HEK293 (cell line): Measurements from ENCODE around the gene ZDHHC8.
A peak's percentile ranks its signal among the peaks of the same experiment; 100 is the strongest.

ENCODE experiments used
- ZBTB21 ChIP-seq: fragments of 450-650 bp; formaldehyde crosslinking; IDR thresholded peaks from 2 replicates; pipeline ENCODE4 v1.5.1; 2017; ENCODE audit warnings: missing biosample characterization, missing genetic modification characterization
- ZFP37 ChIP-seq: fragments of 450-650 bp; formaldehyde crosslinking; IDR thresholded peaks from 2 replicates; pipeline ENCODE4 v1.5.1; 2016; ENCODE audit warnings: missing biosample characterization, missing genetic modification characterization
- ZNF121 ChIP-seq: fragments of 450-650 bp; formaldehyde crosslinking; IDR thresholded peaks from 2 replicates; pipeline ENCODE4 v1.5.1; 2016; ENCODE audit warnings: missing biosample characterization, missing genetic modification characterization
- ZNF23 ChIP-seq: fragments of 450-650 bp; formaldehyde crosslinking; IDR thresholded peaks from 2 replicates; pipeline ENCODE4 v1.5.1; 2016; ENCODE audit warnings: missing biosample characterization, missing genetic modification characterization, borderline replicate concordance
- ZNF248 ChIP-seq: fragments of 450-650 bp; formaldehyde crosslinking; IDR thresholded peaks from 2 replicates; pipeline ENCODE4 v1.5.1; 2017; ENCODE audit warnings: missing biosample characterization, missing genetic modification characterization
- ZNF324 ChIP-seq: fragments of 450-650 bp; formaldehyde crosslinking; IDR thresholded peaks from 2 replicates; pipeline ENCODE4 v1.5.1; 2016; ENCODE audit warnings: missing biosample characterization, missing genetic modification characterization
- ZNF416 ChIP-seq: fragments of 450-650 bp; formaldehyde crosslinking; IDR thresholded peaks from 2 replicates; pipeline ENCODE4 v1.5.1; 2016; ENCODE audit warnings: missing biosample characterization, missing genetic modification characterization
- ZNF423 ChIP-seq: fragments of 450-650 bp; formaldehyde crosslinking; IDR thresholded peaks from 2 replicates; pipeline ENCODE4 v1.5.1; 2016; ENCODE audit warnings: missing biosample characterization, missing genetic modification characterization
- ZNF555 ChIP-seq: fragments of 450-650 bp; formaldehyde crosslinking; conservative IDR thresholded peaks from 2 replicates; pipeline ENCODE4 v1.5.1; 2017; ENCODE audit warnings: missing biosample characterization, mild to moderate bottlenecking, missing genetic modification characterization, inconsistent platforms
- ZNF600 ChIP-seq: fragments of 450-650 bp; formaldehyde crosslinking; IDR thresholded peaks from 2 replicates; pipeline ENCODE4 v1.5.1; 2016; ENCODE audit warnings: missing biosample characterization, missing genetic modification characterization
- ZNF610 ChIP-seq: fragments of 450-650 bp; formaldehyde crosslinking; IDR thresholded peaks from 2 replicates; pipeline ENCODE4 v1.5.1; 2016; ENCODE audit warnings: missing biosample characterization, missing genetic modification characterization, borderline replicate concordance
- ZNF670 ChIP-seq: fragments of 450-650 bp; formaldehyde crosslinking; IDR thresholded peaks from 2 replicates; pipeline ENCODE4 v1.5.1; 2016; ENCODE audit warnings: missing biosample characterization, missing genetic modification characterization, low read depth
- ZNF747 ChIP-seq: fragments of 450-650 bp; formaldehyde crosslinking; IDR thresholded peaks from 2 replicates; pipeline ENCODE4 v1.5.1; 2016; ENCODE audit warnings: missing biosample characterization, missing genetic modification characterization
- ZNF830 ChIP-seq: fragments of 450-650 bp; IDR thresholded peaks from 2 replicates; pipeline ENCODE4 v1.5.0; 2018; ENCODE audit warnings: missing biosample characterization, missing genetic modification characterization, low read depth, mild to moderate bottlenecking, moderate library complexity
- ZSCAN23 ChIP-seq: fragments of 450-650 bp; formaldehyde crosslinking; IDR thresholded peaks from 2 replicates; pipeline ENCODE4 v1.5.1; 2016; ENCODE audit warnings: missing biosample characterization, missing genetic modification characterization
- ZSCAN30 ChIP-seq: fragments of 450-650 bp; IDR thresholded peaks from 2 replicates; pipeline ENCODE4 v1.5.1; 2018; ENCODE audit warnings: missing biosample characterization, mild to moderate bottlenecking, missing genetic modification characterization, moderate library complexity
- TF ChIP-seq, protein P1 (sequence below): fragments of 450-650 bp; formaldehyde crosslinking; IDR thresholded peaks from 2 replicates; pipeline ENCODE4 v1.5.1; 2016; ENCODE audit warnings: missing biosample characterization, missing genetic modification characterization
- TF ChIP-seq, protein P2 (sequence below): fragments of 450-650 bp; formaldehyde crosslinking; IDR thresholded peaks from 2 replicates; pipeline ENCODE4 v1.5.1; 2016; ENCODE audit warnings: missing biosample characterization, missing genetic modification characterization
- TF ChIP-seq, protein P3 (sequence below): fragments of 450-650 bp; formaldehyde crosslinking; IDR thresholded peaks from 2 replicates; pipeline ENCODE4 v1.5.1; 2016; ENCODE audit warnings: missing biosample characterization, missing genetic modification characterization
- TF ChIP-seq, protein P4 (sequence below): fragments of 450-650 bp; formaldehyde crosslinking; IDR thresholded peaks from 2 replicates; pipeline ENCODE4 v1.5.1; 2016; ENCODE audit warnings: missing biosample characterization, missing genetic modification characterization

Gene ZDHHC8

DNA sequence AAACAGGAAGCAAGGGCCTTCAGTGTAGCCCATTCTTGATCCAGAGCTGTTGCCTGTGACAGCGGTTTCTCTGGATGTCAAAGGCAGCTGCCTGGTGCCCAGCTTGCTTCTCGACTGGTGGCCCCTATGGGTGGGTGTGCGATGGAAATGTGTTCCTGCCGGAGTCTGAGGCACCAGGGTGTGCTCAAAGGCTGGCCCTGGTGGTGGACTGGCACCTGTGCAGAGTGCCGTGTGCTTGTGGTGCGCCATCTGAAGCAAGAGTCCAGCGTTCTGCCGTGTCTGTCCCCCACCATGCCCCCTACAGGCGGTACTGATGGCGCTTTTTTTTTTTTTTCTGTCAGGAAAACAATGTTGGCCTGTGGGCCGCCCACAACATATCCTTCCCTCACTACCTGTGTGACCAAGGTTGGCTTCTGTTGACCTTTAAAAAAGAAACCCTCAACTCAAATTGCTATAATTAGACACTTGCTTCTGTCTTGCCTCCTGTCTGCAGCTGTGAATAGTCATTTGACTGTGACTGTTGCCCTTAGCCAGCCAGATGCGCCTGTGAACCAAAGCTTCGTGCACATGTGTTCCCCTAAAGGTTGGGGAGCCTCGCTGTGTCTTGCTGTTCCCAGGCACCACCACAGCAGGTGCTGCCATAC lies 20.4 kb upstream of the ZDHHC8 start (continued):
- TF ChIP-seq, protein P1, sequence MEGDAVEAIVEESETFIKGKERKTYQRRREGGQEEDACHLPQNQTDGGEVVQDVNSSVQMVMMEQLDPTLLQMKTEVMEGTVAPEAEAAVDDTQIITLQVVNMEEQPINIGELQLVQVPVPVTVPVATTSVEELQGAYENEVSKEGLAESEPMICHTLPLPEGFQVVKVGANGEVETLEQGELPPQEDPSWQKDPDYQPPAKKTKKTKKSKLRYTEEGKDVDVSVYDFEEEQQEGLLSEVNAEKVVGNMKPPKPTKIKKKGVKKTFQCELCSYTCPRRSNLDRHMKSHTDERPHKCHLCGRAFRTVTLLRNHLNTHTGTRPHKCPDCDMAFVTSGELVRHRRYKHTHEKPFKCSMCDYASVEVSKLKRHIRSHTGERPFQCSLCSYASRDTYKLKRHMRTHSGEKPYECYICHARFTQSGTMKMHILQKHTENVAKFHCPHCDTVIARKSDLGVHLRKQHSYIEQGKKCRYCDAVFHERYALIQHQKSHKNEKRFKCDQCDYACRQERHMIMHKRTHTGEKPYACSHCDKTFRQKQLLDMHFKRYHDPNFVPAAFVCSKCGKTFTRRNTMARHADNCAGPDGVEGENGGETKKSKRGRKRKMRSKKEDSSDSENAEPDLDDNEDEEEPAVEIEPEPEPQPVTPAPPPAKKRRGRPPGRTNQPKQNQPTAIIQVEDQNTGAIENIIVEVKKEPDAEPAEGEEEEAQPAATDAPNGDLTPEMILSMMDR (tag by site-specific recombination): peak; percentile 97
- TF ChIP-seq, protein P2, sequence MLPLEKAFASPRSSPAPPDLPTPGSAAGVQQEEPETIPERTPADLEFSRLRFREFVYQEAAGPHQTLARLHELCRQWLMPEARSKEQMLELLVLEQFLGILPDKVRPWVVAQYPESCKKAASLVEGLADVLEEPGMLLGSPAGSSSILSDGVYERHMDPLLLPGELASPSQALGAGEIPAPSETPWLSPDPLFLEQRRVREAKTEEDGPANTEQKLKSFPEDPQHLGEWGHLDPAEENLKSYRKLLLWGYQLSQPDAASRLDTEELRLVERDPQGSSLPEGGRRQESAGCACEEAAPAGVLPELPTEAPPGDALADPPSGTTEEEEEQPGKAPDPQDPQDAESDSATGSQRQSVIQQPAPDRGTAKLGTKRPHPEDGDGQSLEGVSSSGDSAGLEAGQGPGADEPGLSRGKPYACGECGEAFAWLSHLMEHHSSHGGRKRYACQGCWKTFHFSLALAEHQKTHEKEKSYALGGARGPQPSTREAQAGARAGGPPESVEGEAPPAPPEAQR (tag by site-specific recombination): no peak
- no peak for TF ChIP-seq ZNF23
- no peak for TF ChIP-seq ZNF747
- TF ChIP-seq ZNF670 (tag by site-specific recombination): no peak
- TF ChIP-seq ZBTB21 (tag by site-specific recombination): no peak
- TF ChIP-seq ZNF121 (tag by site-specific recombination): no peak
- no peak for TF ChIP-seq ZSCAN30 (tag by site-specific recombination)
- TF ChIP-seq ZNF830 (tag by site-specific recombination): no peak
- peak; percentile 93 for TF ChIP-seq ZNF600 (tag by site-specific recombination)
- TF ChIP-seq, protein P3, sequence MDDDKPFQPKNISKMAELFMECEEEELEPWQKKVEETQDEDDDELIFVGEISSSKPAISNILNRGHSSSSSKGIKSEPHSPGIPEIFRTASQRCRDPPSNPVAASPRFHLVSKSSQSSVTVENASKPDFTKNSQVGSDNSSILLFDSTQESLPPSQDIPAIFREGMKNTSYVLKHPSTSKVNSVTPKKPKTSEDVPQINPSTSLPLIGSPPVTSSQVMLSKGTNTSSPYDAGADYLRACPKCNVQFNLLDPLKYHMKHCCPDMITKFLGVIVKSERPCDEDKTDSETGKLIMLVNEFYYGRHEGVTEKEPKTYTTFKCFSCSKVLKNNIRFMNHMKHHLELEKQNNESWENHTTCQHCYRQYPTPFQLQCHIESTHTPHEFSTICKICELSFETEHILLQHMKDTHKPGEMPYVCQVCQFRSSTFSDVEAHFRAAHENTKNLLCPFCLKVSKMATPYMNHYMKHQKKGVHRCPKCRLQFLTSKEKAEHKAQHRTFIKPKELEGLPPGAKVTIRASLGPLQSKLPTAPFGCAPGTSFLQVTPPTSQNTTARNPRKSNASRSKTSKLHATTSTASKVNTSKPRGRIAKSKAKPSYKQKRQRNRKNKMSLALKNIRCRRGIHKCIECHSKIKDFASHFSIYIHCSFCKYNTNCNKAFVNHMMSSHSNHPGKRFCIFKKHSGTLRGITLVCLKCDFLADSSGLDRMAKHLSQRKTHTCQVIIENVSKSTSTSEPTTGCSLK (tag by site-specific recombination): no peak
- no peak for TF ChIP-seq ZNF610
- TF ChIP-seq ZNF324 (tag by site-specific recombination): no peak
- no peak for TF ChIP-seq ZNF423 (tag by site-specific recombination)
- TF ChIP-seq, protein P4, sequence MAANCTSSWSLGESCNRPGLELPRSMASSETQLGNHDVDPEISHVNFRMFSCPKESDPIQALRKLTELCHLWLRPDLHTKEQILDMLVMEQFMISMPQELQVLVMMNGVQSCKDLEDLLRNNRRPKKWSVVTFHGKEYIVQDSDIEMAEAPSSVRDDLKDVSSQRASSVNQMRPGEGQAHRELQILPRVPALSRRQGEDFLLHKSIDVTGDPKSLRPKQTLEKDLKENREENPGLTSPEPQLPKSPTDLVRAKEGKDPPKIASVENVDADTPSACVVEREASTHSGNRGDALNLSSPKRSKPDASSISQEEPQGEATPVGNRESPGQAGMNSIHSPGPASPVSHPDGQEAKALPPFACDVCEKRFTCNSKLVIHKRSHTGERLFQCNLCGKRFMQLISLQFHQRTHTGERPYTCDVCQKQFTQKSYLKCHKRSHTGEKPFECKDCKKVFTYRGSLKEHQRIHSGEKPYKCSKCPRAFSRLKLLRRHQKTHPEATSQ: no peak
- peak; percentile 47; the same call in 1 of the 2 replicates for TF ChIP-seq ZFP37 (tag by site-specific recombination)
- no peak for TF ChIP-seq ZNF555 (tag by site-specific recombination)
- no peak for TF ChIP-seq ZNF248 (tag by site-specific recombination)
- TF ChIP-seq ZSCAN23: no peak
- TF ChIP-seq ZNF416: no peak
